Measurements from ENCODE around the gene ALX4. TPM values are rescaled to one million over a fixed set of nuclear protein-coding genes. Genes with fewer than 3 reads are reported as not detected.

The ALX4 gene
- polyA plus RNA-seq (ENCODE audit: insufficient read depth in 1 of 5, insufficient read length in 5 of 5, low replicate concordance in 1 of 5), result under 1 TPM; 0.05 to 0.37 (median 0.10) TPM
- long read RNA-seq, donor 1, result 0 reads
- long read RNA-seq, donor 2, result 0 reads
- long read RNA-seq, donor 3, result 0 reads
- long read RNA-seq, donor 4, result 0 reads
- long read RNA-seq, donor 5, result 0 reads
- long read RNA-seq, donor 6, result 0 reads
- long read RNA-seq, donor 7, result 0 reads
- long read RNA-seq, donor 8, result 0 reads

DNA sequence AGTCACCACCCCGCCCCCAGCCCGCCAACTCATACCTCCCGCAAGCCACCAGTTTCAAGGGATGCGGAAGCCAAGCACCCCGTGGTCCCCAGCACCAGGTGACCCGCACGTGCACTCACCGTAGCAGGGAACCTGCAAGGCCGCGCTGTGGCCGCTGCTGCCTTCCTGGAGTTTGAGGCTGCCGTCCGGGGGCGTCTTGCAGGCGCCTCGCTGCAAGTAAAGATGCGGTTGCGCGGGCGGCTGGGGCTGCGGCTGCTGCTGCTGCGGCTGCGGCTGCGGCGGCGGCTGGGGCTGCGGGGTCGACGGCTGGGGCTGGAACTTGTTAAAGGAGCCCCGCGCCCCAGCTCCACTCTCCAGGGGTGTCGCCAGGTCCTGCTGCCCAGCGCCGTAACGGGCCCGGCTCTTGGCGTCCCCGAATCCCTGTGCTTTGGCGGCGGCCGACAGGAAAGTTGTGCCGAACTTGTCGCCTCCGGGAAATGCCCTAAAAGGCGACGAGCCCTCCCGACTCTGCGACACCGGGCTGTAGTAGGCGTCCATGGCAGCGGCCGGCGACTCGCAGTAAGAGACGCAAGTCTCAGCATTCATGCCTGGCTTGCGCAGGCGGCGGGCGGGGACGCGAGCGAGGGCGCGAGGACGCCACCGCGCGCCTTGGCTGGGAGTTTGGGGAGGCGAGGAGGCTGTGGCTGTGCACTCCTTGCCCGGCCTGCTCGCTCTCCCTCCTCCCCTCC lies at the start of gene ALX4:
TSS of gene ALX4 (minus strand) at position 662 of the 728 bp plus-strand sequence. CDS start at position 585, 77 bp downstream.
- peak in 1 of 2 donors; percentile 31 for DNase-seq

DNA sequence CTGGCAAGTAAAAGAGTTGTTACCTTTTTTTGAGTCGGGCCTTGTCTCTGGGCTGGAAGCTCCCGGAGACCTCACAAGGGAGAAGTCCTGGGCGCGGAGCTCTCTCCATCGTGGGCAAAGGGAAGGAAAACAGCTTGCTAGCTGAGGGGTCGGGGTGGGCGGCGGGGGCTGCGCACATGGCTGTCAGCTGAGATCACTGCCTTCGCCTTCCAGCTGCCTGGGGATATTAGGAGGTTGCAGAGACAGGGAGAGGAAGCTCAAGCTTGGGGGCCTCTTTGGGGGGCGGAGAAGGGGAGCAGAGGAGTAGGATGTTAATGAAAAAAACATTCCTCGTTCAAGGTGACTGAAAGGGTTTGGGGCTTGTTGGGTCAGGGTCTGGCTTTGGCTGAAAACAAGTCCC lies 49.2 kb upstream of the ALX4 start:
- no peak for DNase-seq

DNA sequence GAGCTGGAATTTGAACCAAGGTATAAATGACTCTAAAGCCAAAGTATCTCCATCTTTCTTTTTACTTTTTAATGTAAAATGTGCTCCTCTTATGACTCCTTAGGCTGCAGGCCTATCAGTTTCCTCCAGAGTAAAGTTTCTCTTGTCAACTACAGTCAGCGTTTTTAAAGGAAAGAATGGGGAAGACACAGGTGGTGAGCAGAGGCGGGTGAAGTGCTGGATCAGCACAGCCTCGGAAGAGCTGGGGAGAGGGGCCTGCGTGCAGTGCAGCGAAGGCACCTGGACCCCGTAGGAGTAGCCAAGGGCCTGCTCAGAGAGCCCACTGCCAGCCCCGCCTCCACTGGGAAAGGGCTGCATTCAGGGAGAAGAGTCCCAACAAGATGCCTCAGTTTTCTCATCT lies 48.8 kb upstream of the ALX4 start:
- no peak for DNase-seq

DNA sequence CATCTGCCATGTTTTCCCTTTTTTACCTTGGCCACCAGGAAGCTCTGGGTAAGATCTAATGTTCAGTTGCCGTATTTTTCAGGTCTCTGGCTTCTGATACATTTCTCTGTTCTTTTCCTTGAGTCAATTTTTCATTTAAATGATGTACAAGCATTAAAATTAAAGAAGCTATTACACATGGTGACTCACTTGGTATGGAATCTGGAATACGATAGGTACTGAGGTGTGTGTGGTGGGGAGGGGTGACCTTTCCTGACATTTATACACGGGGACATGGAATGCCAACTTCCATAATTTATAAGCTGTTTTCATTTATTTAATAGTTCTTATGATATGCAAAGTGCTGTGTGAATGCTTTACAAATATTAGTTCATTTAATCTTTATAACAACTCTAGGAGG lies 47.8 kb upstream of the ALX4 start:
- DNase-seq, result no peak

DNA sequence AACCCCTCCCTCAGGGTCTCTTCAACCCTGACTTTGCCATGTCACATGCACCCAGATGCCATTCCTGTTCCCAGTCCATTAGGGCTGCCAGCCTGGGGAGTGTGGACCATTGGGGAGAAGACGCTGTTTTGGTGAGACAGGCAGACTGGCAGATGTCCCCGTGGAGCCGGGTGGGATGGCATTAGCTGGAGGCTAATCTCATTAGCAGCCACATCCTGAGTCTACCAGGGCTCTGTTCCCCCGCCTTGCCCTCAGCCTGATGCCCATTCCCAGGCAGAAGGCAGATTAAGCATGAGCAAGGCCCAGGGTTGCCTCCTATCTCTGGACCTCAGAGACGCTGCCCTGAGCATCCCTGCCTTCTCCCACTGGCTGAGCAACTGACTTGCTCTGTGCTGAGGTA lies 46.4 kb upstream of the ALX4 start:
- DNase-seq, result no peak

DNA sequence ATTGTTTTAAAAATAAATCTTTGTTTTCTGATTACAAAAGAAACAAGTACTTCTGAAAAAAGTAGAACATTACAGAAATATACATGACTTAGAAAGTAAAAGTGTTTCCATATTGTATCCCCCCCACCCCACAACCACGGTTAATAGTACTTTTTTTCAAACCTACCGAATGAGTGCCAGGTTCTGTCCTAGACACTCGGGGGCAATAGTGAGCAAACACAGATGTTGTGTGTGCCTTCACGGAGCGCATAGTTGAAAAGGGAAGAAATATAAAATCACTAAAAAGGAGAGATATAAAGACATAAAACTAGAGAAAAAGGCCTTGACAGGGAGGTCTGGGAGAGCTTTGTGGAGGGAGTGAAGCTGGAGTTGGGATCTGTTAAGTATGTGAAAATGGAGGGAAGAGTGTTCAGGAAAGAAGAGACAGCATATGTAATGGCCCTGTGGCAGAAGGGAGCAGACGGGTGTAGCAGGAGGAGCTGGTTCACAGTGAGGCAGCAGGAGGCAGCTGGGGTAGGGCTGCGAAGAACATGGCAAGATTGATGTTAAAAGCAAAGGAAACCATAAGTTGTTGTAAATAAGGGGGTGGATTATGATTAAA lies 42.1 kb upstream of the ALX4 start:
- DNase-seq, result no peak

DNA sequence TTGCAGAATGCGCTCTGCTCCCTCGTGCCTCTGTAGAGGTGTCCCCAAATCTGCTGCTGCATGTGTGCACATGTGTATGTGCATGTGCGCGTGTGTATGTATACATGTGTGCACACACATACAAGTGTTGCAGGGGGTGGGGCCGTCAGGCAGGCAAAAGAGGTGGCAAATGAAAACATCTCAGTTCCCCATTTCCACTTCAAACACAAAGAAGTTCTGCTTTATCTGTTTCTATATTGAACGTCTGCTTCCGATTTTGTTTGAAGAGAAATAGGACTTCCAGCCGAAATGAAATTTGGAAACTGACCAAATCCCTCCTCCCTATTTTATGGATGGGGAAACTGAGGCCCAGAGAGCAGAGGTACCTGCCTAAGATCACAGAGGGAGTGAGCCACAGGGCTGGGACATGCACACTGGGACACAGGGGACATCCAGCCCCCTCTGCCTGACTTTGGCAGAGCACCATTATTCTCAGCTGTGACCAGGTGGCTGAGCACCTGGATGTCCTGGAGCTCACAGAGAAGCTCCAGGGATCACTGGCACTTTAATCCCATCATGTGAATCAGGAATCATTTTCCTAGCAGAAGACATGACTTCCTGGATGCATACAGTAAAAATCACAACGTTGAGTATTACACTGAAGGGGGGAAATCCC lies 41.2 kb upstream of the ALX4 start:
- no peak for DNase-seq

DNA sequence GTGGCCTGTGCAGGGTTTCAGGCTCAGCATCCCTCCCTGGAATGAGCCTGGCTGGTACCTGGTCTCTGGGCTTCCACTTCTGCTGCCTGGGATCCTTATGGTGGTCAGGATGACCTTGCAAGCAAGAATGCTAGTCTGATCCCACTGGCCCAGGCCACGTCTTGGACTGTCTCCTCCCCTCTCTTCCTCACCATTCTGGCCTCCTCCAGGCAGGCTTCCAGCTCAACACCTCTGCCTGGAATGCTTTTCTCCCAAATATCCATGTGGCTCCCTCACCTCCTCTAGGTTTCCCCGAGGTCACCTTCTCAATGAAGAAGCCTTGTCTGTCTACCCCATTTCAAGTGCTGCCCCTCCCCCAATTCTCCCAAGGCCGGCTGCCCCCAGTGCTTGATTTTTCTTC lies 39.4 kb upstream of the ALX4 start:
- no peak for DNase-seq

DNA sequence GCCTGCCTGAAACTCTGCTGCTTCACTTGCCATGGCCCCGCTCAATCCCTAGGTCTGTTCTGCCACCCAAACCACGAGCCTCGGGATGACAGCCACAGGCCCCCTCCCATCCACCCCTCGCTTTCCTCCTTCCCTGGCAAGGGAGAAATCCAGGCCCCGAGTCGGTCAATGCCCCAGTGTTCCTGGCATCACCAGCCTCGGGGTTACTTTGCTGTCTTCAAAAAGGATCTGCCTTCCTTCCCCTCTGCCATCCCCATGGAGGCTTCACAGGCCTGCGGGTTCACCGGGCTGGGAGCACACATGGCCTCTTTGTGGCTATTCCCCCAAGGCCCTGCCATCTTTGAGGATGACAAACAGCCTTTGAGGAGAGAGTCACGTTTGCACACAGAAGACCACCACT lies 38.8 kb upstream of the ALX4 start:
- no peak for DNase-seq

DNA sequence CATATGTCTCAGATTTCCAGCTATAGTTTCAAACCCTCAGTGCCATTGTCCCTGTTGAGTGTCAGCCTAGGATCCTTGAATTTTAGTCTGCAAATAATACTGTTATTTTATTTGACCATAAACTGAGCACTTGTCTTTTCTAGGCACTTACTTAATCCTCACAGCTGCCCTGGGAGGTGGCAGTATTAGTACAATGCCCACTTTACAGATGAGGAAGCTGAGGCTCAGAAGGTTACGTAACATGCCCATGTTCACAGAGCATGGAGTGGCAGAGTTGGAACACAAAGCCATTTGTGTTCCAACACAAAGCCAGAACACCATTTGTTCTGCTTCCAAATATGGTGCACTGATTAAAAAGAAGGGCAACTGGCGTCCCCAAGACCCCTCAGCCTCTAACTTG lies 38.2 kb upstream of the ALX4 start:
- no peak for DNase-seq

DNA sequence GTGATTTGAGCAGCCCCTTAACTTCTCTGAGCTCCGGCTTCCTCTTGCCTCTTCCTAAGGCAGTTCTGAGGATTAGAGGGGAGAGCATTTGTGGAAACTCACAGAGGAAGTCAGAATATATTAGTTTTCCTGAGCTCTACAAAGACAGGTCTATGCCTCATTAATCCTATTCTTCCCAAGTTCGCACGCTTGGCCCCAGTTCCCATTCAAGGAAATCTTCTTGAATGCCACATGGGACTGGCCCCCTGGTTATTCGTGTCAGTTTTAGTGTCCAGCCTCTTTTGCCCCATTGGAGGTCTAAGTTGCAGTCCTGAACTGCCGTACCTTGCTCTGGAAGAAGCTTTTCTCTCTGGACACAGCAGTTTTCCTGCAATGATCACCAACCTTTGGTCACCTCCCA lies 37.6 kb upstream of the ALX4 start:
- no peak for DNase-seq

DNA sequence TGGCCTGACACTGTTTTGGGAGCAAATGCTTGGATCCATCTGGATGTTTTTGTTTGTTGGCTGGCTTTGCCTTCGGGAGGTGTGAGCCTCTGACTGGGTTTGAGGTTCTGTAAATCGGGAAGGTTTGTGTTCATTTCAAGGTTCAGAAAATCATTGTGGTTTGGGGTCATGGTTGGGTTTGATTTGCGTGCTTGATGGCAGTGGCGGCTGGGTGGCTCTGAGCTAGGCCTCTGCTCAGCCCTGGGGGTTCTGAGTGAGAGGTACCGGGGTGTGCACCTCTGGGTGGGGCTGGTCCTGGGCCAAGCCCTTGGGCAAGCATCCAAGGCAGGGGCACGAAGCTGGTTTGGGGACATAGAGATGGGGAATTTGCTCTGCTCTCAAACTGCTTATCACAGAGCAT lies 37.0 kb upstream of the ALX4 start:
- DNase-seq, result no peak

DNA sequence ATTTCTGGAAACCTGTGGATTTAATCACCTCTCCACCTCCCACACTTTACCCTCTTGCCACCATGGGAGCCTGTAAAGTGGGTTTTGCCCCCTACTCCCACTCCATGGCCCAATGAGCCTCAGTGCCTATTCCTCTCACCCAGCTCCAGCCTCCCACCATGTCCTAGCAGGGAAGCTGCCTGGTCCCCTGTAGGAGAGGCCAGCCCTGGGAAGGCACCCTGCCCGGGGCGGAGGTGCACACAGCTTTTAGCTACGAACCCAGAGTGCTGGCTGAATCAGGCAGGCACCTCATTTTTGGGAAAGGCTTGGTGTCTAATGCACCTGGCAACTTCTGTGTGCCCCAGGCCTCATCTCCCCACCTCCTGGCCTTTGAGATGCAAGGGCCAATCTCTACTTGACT lies 35.8 kb upstream of the ALX4 start:
- DNase-seq, result no peak

DNA sequence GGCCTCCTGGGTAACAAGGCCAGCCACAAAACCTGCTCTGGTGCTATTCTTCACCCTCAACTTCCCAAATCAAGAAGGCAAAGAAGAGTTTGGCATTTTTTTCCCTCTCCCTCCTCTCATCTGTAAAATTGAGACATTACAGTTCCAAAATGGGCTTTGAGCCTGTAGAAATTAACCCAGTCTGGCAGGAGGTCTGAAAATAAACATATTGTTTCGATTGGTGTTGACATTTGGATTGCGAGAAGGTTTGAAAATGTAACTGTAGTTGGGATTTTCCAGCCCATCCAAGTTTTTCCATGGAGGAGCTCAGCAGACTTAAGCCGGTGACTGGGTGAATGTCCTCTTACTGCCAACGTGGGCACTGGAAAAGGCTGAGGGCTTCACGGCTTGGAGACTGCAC lies 35.0 kb upstream of the ALX4 start:
- no peak for DNase-seq

DNA sequence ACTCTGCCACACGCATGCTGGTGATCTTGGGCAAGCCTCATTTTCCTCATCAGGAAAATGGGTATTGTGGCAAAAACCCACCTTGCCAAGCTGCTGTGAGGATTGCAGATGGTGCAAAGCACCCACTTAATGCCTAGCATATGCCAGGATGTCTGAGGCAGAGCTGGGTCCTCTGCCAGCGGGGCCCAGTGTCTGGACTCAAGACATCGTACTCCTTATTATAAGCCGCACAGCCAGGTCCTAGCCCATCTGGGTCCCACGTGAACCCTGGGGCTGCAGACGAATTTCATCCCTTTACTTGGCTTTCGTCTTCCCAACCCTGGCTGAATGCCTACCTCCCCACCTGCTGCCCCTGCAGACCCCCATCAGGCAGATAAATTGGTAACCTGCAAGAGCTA lies 34.5 kb upstream of the ALX4 start:
- DNase-seq, result no peak

DNA sequence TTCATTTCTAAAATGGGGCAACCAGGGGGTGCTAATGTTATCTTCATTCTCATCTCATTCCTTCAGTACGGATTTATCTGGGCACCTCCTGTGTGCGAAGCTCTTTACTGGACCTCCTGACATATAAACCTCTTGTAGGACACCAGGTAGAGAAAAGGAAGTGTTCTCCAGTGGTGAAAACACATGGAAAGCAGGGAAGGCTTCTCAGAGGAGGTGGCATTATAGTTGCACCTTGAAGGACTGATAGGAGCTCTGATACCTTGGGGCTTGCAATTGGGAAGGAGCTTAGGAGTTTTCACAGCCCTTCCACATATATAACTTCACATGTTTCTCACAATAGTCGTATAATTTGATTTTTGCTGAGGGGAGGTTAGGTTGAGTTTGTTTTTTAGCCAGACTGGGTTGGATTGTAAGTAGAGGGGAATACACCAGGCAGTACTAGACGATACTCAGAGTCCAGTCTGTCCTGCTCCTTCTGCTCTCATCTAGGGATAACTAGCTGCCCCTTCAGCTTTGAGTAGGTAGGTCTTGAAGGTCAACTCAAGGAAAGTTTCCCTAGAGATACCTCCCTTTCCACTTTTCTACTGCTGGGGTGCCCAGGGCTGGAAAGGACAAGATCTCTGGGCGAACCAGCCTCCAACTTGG lies 34.0 kb upstream of the ALX4 start:
- no peak for DNase-seq

DNA sequence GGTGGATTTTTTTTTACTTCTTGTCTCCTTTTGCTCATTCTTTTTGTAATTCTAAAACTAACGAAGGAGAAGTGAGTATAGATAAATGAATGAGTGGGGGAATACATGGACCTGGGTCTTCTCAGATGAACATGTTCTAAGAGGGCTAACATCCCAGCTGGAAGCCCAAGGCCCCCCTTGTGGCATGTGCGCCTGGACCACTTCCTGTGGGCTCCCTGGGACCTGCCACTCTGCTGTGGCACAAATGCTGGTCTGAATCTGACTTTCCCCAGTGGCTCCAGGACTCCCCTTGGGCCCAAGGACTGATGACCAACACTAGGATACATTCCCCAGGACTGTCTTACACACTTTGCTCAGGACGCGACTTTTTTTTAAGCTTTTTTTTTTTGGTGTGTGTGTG lies 32.7 kb upstream of the ALX4 start:
- no peak for DNase-seq

DNA sequence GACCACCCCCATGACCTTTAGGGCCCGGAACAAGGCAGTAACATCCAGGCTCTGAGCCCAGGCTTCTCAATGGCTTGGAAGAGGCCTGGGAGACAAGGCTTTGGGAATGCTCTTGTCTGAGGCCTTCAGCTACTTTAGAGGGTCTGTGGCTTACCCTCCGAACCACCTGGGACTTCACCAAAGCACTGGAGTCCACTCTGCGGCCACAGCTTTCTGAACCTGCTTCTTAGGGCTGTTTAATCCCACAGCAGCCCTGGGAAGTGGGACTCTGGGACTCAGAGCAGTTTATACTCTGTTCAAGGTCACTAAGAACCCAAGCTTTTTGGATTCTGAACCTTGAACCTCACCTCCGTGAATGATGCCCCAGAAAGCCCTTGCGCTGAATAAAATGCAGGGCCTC lies 30.7 kb upstream of the ALX4 start:
- no peak for DNase-seq

DNA sequence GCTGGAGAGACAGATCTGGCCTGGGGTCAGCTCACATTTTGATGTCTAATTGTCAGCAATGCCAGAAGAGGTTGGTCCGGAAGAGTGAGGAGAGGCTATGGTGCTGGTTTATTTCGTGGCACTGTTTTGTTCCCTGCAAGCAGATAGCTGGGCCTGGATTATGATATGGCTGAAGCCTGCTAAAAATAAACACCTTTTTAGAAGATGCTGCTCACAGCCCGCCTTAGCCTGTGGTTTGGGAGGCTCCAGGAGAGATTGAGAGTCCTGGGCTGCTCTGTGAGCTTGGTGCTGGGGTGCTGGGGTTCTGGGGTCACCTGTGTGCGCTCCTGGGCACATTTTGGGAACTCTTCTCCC lies 29.6 kb upstream of the ALX4 start:
- no peak for DNase-seq

DNA sequence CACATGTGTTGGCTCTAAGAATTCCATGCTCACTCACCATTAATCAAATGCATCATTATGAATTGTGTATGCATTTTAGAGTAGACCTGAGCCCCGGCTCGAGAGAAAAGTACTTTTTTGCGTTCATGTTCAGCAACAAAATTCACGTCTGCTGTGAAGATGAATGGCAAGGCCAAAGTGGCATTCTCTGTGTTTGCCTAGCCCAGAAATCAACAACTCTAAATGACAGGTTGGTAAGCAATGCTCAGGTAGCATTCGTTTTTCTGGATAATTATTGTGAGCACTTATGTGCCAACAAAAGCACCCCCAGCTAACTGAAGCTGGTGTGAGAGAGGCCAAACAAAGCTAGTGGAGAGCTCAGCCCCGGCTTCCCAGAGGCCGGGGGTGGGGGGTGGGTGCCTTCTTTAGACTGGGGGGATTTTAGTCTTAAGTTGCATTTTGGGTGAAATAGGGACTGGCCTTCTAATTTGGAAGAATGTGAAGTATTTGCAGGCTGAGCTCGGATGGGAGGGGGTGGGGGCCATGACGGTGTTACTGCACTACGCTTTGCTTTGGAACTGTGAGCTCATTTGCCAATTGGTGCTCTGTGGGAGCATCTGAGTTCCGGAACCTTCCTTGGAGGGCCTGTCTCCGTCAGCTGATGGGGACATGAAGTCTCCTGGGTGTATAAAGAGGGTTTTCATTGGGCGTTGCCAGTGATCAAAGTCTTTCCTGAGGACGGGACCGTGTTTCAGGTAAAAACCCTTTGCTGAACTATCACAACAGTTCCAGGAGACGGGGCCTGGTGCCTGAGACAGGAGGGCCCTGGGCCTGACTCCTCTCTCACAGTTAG lies 29.0 kb upstream of the ALX4 start:
- DNase-seq, result no peak

DNA sequence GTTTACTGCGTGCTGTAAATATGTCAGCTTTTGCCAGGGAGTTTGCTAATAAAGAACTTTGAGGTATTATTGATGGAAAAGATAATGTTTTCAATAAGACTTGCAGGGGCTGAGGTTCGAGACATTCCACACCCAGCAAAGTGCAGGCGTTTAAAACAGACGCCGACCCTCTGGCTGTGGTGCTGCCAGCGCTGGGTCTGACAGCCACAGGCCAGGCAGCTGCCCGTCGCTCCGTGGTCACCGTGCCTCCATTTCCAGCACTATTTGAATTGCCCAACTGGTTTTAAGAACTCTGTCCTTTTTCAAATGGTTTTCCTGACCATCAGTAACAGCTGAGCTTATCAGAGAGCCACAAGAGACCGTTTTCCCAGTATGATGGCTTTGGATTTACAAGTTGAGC lies 28.1 kb upstream of the ALX4 start:
- no peak for DNase-seq

DNA sequence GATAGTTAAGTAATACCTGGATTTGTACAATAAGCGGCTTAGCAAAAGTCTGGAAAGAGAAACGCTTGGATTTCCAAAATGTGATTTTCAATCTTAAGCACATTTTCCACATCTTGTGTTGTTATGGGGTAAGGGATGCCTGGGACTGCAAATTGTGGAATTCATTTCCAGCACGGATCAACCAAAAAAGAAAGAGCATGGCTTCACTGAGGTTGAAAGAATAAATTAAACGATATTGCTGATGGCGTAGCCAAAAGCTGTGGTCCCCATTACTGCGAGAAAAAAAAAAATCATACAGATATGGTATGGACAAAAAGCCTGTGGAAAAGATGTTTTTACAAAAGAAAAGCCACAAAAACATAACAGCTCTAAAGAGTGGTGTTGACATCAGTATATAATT lies 26.0 kb upstream of the ALX4 start:
- no peak for DNase-seq

Measured in right lung (tissue), 10 donors.